IMR-90 (cell line): ENCODE results near the gene PTPRU. TPM values are rescaled to one million over a fixed set of nuclear protein-coding genes. Genes with fewer than 3 reads are reported as not detected.

Experiments
- ATAC-seq: fragments of 200-7000 bp; cut with Tn5 transposase; 2 replicates; pipeline ENCODE4 v1.9.1; 2020; ENCODE audit warnings: low read depth, mild to moderate bottlenecking, moderate library complexity
- BruUV-seq: library from RNA; stranded (reverse); fragments of 400-500 nt; replicated peaks from 2 replicates; lab custom pipeline; 2021; lab: Mats Ljungman, UMichigan
- CTCF ChIA-PET: fragments of 300-600 bp; formaldehyde crosslinking; extraction: SDS; loops from one replicate; lab custom pipeline; 2021; ENCODE audit warnings: antibody characterized with exemption; lab: Yijun Ruan, JAX
- POLR2A ChIA-PET: fragments of 300-600 bp; sonication (Branson Sonifier 250); formaldehyde crosslinking; loops from one replicate; lab custom pipeline; 2022; ENCODE audit warnings: antibody characterized with exemption; ENCODE audit not compliant: unreplicated experiment; lab: Charles Lee
- DNase-seq: peaks from one replicate; pipeline ENCODE4 v3.0.0; 2013
- H2AFZ ChIP-seq: replicated peaks from 2 replicates; pipeline ENCODE3; 2013; ENCODE audit warnings: low read length, mild to moderate bottlenecking; ENCODE audit not compliant: poor library complexity
- H2AK5ac ChIP-seq: 2 replicates; pipeline ENCODE4 v1.6.1; 2013; ENCODE audit warnings: low read depth, low read length, inconsistent platforms
- H2AK9ac ChIP-seq: replicated peaks from 2 replicates; pipeline ENCODE3; 2013; ENCODE audit warnings: mild to moderate bottlenecking, low read depth, low read length, moderate library complexity; ENCODE audit not compliant: poor library complexity
- H2BK120ac ChIP-seq: 2 replicates; pipeline ENCODE4 v1.6.1; 2013; ENCODE audit warnings: low read depth, low read length, inconsistent platforms
- H2BK15ac ChIP-seq: 3 replicates; pipeline ENCODE4 v1.6.1; 2013; ENCODE audit warnings: low read depth, low read length, inconsistent platforms
- H2BK20ac ChIP-seq: 2 replicates; pipeline ENCODE4 v1.6.1; 2013; ENCODE audit warnings: low read depth, mild to moderate bottlenecking, inconsistent platforms, low read length, moderate library complexity
- H2BK5ac ChIP-seq: 2 replicates; pipeline ENCODE4 v1.6.1; 2013; ENCODE audit warnings: mild to moderate bottlenecking, low read depth, low read length, inconsistent platforms; ENCODE audit not compliant: poor library complexity, severe bottlenecking
- H3K14ac ChIP-seq: replicated peaks from 2 replicates; pipeline ENCODE4 v1.6.1; 2013; ENCODE audit warnings: low read depth, low read length, inconsistent platforms
- H3K18ac ChIP-seq: 2 replicates; pipeline ENCODE4 v1.6.1; 2013; ENCODE audit warnings: low read depth, low read length, control low read depth
- H3K23ac ChIP-seq: 2 replicates; pipeline ENCODE4 v1.6.1; 2013; ENCODE audit warnings: low read depth, low read length, inconsistent platforms
- H3K27ac ChIP-seq: 2 replicates; pipeline ENCODE4 v1.5.1; 2013; ENCODE audit warnings: mild to moderate bottlenecking, control low read depth, low read length; ENCODE audit not compliant: insufficient read depth
- H3K27me3 ChIP-seq: 2 replicates; pipeline ENCODE4 v1.6.1; 2013; ENCODE audit warnings: low read length; ENCODE audit not compliant: control insufficient read depth, insufficient read depth
- H3K36me3 ChIP-seq: 2 replicates; pipeline ENCODE4 v1.6.1; 2013; ENCODE audit warnings: low read length, mixed read lengths; ENCODE audit not compliant: control insufficient read depth, insufficient read depth
- H3K4ac ChIP-seq: 2 replicates; pipeline ENCODE4 v1.6.1; 2013; ENCODE audit warnings: low read depth, low read length, inconsistent platforms
- H3K4me1 ChIP-seq: 2 replicates; pipeline ENCODE4 v1.6.1; 2013; ENCODE audit warnings: low read length, mixed read lengths; ENCODE audit not compliant: control insufficient read depth, insufficient read depth
- H3K4me2 ChIP-seq: 2 replicates; pipeline ENCODE4 v1.6.1; 2013; ENCODE audit warnings: low read depth, mild to moderate bottlenecking, control low read depth, low read length, moderate library complexity
- H3K4me3 ChIP-seq: 2 replicates; pipeline ENCODE4 v1.5.1; 2013; ENCODE audit warnings: low read depth, mild to moderate bottlenecking, control low read depth, low read length, moderate library complexity; ENCODE audit not compliant: insufficient read depth
- H3K56ac ChIP-seq: 2 replicates; pipeline ENCODE4 v1.6.1; 2013; ENCODE audit warnings: low read length, inconsistent platforms; ENCODE audit not compliant: insufficient read depth; ENCODE audit errors: extremely low read depth
- H3K79me1 ChIP-seq, 2 experiments: 2 replicates each; pipeline ENCODE4 v1.6.1; 2013; ENCODE audit warnings: low read length in 2 of 2, inconsistent platforms in 1 of 2, low read depth in 1 of 2
- H3K9ac ChIP-seq: 2 replicates; pipeline ENCODE4 v1.6.1; 2013; ENCODE audit warnings: low read depth, low read length, control low read depth
- H3K9me1 ChIP-seq: 2 replicates; pipeline ENCODE4 v1.6.1; 2013; ENCODE audit warnings: low read length, inconsistent platforms; ENCODE audit not compliant: insufficient read depth
- H3K9me3 ChIP-seq: 2 replicates; pipeline ENCODE4 v1.6.1; 2013; ENCODE audit warnings: low read length; ENCODE audit not compliant: control insufficient read depth, insufficient read depth
- H4K20me1 ChIP-seq: 2 replicates; pipeline ENCODE4 v1.6.1; 2013; ENCODE audit warnings: low read length, inconsistent platforms; ENCODE audit not compliant: insufficient read depth
- H4K5ac ChIP-seq: 2 replicates; pipeline ENCODE4 v1.6.1; 2013; ENCODE audit warnings: mild to moderate bottlenecking, low read depth, low read length, control low read depth
- H4K8ac ChIP-seq, 2 experiments: 2 replicates each; pipeline ENCODE4 v1.6.1; 2013; ENCODE audit warnings: low read depth in 2 of 2, low read length in 2 of 2, control low read depth in 1 of 2, inconsistent platforms in 1 of 2
- H4K91ac ChIP-seq: 2 replicates; pipeline ENCODE4 v1.6.1; 2013; ENCODE audit warnings: low read depth, low read length, inconsistent platforms; ENCODE audit not compliant: insufficient read depth
- BHLHE40 ChIP-seq: fragments of 150-350 bp; IDR thresholded peaks from 2 replicates; pipeline ENCODE4 v1.6.1; 2016; ENCODE audit warnings: mild to moderate bottlenecking, low read depth, low read length
- CEBPB ChIP-seq: IDR thresholded peaks from 2 replicates; pipeline ENCODE4 v1.6.1; 2012; ENCODE audit warnings: low read depth, low read length, improper control_type of control experiment
- FOS ChIP-seq: fragments of 150-350 bp; IDR thresholded peaks from 2 replicates; pipeline ENCODE4 v1.6.1; 2016; ENCODE audit warnings: low read depth, low read length
- MAFK ChIP-seq: IDR thresholded peaks from 2 replicates; pipeline ENCODE4 v1.6.1; 2012; ENCODE audit warnings: low read depth, low read length, improper control_type of control experiment
- WGBS, 2 experiments: methylation state at CpG; one replicate each; pipeline versions ENCODE4 v1.1.5 to v1.1.7; 2013; ENCODE audit warnings: missing lambda C conversion rate in 2 of 2; ENCODE audit not compliant: insufficient read length in 1 of 2; ENCODE audit errors: extremely low coverage in 2 of 2; 5-methylcytosine and 5-hydroxymethylcytosine counted together
- dilution Hi-C: fragments of 300-500 bp; cut with HindIII; formaldehyde crosslinking; loops from one replicate; pipeline ENCODE4 v1.14.3; 2018; ENCODE audit warnings: low sequenced_read_pairs; ENCODE audit not compliant: unreplicated experiment
- in situ Hi-C: fragments of 300-500 bp; cut with MboI; formaldehyde crosslinking; loops from 3 replicates; pipeline ENCODE4 v1.14.3; 2019; ENCODE audit warnings: low sequenced_read_pairs, inconsistent platforms, mixed read lengths
- intact Hi-C: fragments of 100-400 bp; cut with micrococcal nuclease; formaldehyde crosslinking; loops from 2 replicates; pipeline ENCODE4 v1.10.0; 2022
- polyA plus RNA-seq, 3 experiments: library from polyadenylated mRNA; depleted of rRNA; stranded (reverse); fragments of >200 nt; gene quantifications; 2 replicates each; pipeline ENCODE4 v1.2.3, GENCODE V29; 2012; ENCODE audit warnings: low replicate concordance in 1 of 3
- total RNA-seq: library from RNA; depleted of rRNA; stranded (reverse); fragments of >200 nt; gene quantifications from 2 replicates; pipeline ENCODE4 v1.2.3, GENCODE V29; 2012
- TF ChIP-seq, protein P1 (sequence below): conservative IDR thresholded peaks from 2 replicates; pipeline ENCODE4 v1.5.1; 2012; ENCODE audit warnings: mild to moderate bottlenecking, low read depth, low read length, improper control_type of control experiment
- TF ChIP-seq, protein P2 (sequence below): fragments of 150-350 bp; IDR thresholded peaks from 2 replicates; pipeline ENCODE4 v1.6.1; 2016; ENCODE audit warnings: low read depth, mild to moderate bottlenecking, low read length, moderate library complexity, borderline replicate concordance

The PTPRU gene
- total and polyA plus RNA-seq, 2 of the 4 experiments (the other 2 are of a cell fraction) = 7.0 to 10.7 TPM

DNA sequence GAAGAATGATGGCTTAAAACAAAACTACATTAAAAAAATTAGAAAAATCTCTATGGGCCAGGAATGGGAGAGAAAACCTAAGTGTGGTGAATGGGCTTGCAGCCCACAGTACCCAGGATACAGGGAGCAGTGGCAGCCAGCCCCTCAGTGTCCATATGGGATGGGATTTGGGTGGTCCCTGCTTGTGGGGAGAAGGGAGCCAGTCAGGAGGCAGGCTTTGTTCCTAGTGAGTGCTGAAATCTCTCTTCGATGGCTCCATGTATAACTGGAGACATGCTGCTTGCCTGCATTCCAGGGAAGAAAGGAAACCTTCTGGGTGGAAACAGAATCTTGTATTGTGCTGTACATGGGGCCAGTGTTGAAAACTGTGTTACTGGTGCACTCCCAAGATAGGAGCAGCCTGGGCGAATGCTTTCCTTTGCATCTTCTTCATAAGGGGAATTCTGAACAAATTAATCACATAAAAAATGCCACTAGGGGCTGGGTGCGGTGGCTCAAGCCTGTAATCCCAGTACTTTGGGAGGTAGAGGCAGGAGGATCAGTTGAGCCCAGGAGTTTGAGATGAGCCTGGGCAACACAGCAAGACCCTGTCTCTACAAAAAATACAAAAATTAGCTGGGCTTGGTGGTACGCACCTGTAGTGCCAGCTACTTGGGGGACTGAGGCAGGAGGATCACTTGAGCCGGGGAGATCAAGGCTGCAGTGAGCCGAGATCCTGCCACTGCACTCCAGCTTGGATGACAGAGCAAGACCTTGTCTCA, 36.0 kb downstream of the PTPRU start (continued):
- TF ChIP-seq FOS (no peak), MAFK (no peak)

DNA sequence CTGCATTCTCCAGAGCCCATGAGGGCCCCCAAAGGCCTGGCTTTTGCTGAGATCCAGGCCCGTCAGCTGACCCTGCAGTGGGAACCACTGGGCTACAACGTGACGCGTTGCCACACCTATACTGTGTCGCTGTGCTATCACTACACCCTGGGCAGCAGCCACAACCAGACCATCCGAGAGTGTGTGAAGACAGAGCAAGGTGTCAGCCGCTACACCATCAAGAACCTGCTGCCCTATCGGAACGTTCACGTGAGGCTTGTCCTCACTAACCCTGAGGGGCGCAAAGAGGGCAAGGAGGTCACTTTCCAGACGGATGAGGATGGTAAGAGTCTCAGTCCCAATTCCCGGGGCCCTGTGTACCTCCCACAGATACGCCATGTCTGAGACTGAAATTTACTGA, 39.1 kb downstream of the PTPRU start:
- Histone ChIP-seq H3K27ac (no peak overlapping the region), H3K4me3 (no peak overlapping the region), H2BK5ac (no peak overlapping the region), H3K14ac (no peak overlapping the region; the same call in 1 of the 2 replicates), H3K36me3 (no peaks in the 10 kb centered on the region), H2AK5ac (no peak overlapping the region), H2BK120ac (no peak overlapping the region), H3K9me1 (peaks cover 3% of the 10 kb centered on the region), H4K5ac (no peak overlapping the region), H4K20me1 (no peaks in the 10 kb centered on the region), H3K56ac (no peak overlapping the region), H3K23ac (no peak overlapping the region), H4K8ac (no peak overlapping the region), H3K4me2 (no peak overlapping the region), H3K27me3 (no peaks in the 10 kb centered on the region), H3K4ac (no peak overlapping the region), H3K79me1 (no peaks in the 10 kb centered on the region), H2BK15ac (no peak overlapping the region), H2BK20ac (no peak overlapping the region), H3K4me1 (peaks cover 11% of the 10 kb centered on the region; the same call in 1 of the 2 replicates), H3K9me3 (no peaks in the 10 kb centered on the region), H3K9ac (no peak overlapping the region), H4K91ac (no peak overlapping the region), H3K18ac (no peak overlapping the region), H2AK9ac (no peak overlapping the region), H2AFZ (no peak overlapping the region)
- dilution Hi-C loops = no loop called here
- ATAC-seq (no peak), DNase-seq (no peak)
- ChIA-PET CTCF (no interaction called here), POLR2A (no interaction called here)
- in situ Hi-C loops = no loop called here
- TF ChIP-seq CEBPB = no peak
- TF ChIP-seq BHLHE40 = no peak
- TF ChIP-seq, protein P1, sequence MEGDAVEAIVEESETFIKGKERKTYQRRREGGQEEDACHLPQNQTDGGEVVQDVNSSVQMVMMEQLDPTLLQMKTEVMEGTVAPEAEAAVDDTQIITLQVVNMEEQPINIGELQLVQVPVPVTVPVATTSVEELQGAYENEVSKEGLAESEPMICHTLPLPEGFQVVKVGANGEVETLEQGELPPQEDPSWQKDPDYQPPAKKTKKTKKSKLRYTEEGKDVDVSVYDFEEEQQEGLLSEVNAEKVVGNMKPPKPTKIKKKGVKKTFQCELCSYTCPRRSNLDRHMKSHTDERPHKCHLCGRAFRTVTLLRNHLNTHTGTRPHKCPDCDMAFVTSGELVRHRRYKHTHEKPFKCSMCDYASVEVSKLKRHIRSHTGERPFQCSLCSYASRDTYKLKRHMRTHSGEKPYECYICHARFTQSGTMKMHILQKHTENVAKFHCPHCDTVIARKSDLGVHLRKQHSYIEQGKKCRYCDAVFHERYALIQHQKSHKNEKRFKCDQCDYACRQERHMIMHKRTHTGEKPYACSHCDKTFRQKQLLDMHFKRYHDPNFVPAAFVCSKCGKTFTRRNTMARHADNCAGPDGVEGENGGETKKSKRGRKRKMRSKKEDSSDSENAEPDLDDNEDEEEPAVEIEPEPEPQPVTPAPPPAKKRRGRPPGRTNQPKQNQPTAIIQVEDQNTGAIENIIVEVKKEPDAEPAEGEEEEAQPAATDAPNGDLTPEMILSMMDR = no peak
- TF ChIP-seq, protein P2, sequence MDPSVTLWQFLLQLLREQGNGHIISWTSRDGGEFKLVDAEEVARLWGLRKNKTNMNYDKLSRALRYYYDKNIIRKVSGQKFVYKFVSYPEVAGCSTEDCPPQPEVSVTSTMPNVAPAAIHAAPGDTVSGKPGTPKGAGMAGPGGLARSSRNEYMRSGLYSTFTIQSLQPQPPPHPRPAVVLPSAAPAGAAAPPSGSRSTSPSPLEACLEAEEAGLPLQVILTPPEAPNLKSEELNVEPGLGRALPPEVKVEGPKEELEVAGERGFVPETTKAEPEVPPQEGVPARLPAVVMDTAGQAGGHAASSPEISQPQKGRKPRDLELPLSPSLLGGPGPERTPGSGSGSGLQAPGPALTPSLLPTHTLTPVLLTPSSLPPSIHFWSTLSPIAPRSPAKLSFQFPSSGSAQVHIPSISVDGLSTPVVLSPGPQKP = no peak
- BruUV-seq = no TSS peak
- intact Hi-C loops = no loop called here
- 70% methylated on average over 2 of the region's 14 CpGs; no CpG with 5 or more reads in 1 of the 2 experiments for WGBS, 2 experiments
